Body of pancreas (tissue), 4 donors: ENCODE measurements around the gene ITPK1. TPM values are rescaled to one million over a fixed set of nuclear protein-coding genes. Genes with fewer than 3 reads are reported as not detected.
A peak's percentile ranks its signal among the peaks of the same experiment; 100 is the strongest.

Experiments
- ATAC-seq: fragments of 150-250 bp; one replicate; pipeline ENCODE4 v1.9.1; 2016
- DNase-seq, 4 donors: peaks; one replicate each; pipeline ENCODE4 v3.0.0-alpha.2; 2019
- H3K27ac ChIP-seq, 4 donors: fragments of 200-600 bp; sonication (generic); 1 replicate in 3 of 4; 2 replicates in 1 of 4; pipeline versions ENCODE4 v1.5.1 to v1.6.1; 2016 to 2019; ENCODE audit warnings: mild to moderate bottlenecking in 1 of 4, mixed read lengths in 1 of 4, moderate library complexity in 1 of 4
- H3K27me3 ChIP-seq, 2 donors: fragments of 200-600 bp; sonication (generic); one replicate each; pipeline ENCODE4 v1.6.0; 2016; ENCODE audit warnings: mild to moderate bottlenecking in 1 of 2
- H3K36me3 ChIP-seq, 2 donors: fragments of 200-600 bp; sonication (generic); replicated peaks in 1 of 2; 2 replicates each; pipeline ENCODE4 v1.5.1; 2016; ENCODE audit warnings: low read depth in 2 of 2; ENCODE audit not compliant: insufficient read depth in 1 of 2
- H3K4me1 ChIP-seq: fragments of 200-600 bp; sonication (generic); one replicate; pipeline ENCODE4 v1.6.0; 2016
- H3K4me3 ChIP-seq, 2 donors: fragments of 200-600 bp; sonication (generic); 1 replicate in 1 of 2; 2 replicates in 1 of 2; pipeline ENCODE4 v1.5.1; 2016 to 2019
- H3K9me3 ChIP-seq, 3 donors: fragments of 200-600 bp; sonication (generic); 1 replicate in 2 of 3; 2 replicates in 1 of 3; pipeline ENCODE4 v1.5.1; 2016
- CTCF ChIP-seq, 7 experiments: fragments of 450-650 bp in 4 of 7; fragments of 200-600 bp in 3 of 7; sonication (generic) in 3 of 7; IDR thresholded peaks; one replicate each; pipeline ENCODE4 v1.5.1; 2016 to 2019; ENCODE audit warnings: antibody characterized with exemption in 7 of 7
- POLR2A ChIP-seq, 3 donors: fragments of 450-650 bp; IDR thresholded peaks; one replicate each; pipeline ENCODE4 v1.6.1; 2016; ENCODE audit warnings: antibody characterized with exemption in 3 of 3, mild to moderate bottlenecking in 2 of 3
- WGBS, 2 donors: methylation state at CpG; one replicate each; pipeline ENCODE4 v1.1.5; 2017; 5-methylcytosine and 5-hydroxymethylcytosine counted together
- intact Hi-C: fragments of 100-400 bp; cut with DNase I; formaldehyde crosslinking; loops from one replicate; pipeline ENCODE4 v1.15.1; 2023
- total RNA-seq, 2 donors: library from RNA; depleted of rRNA; stranded (reverse); fragments of >200 nt; gene quantifications; one replicate each; pipeline ENCODE4 v1.1.0, GENCODE V29; 2016

ITPK1 gene
- total RNA-seq, 2 donors from 2014 or later = 30.1 to 32.6 TPM

GRCh38 chr14:92933481-92933880 lies 182.2 kb downstream of the ITPK1 start:
- intact Hi-C loops = no loop called here
- Histone ChIP-seq H3K9me3 (no peaks in the 10 kb centered on the region), H3K36me3 (peaks cover 0 to 1% of the 10 kb centered on the region in 2 donors), H3K4me1 (no peaks in the 10 kb centered on the region), H3K4me3 (no peak overlapping the region), H3K27me3 (no peaks in the 10 kb centered on the region), H3K27ac (no peak overlapping the region)
- ATAC-seq (no peak), DNase-seq (peak in 1 of 4 donors; percentile 6)
- WGBS, 2 donors = 87 to 92% methylated on average over 5 to 8 of the region's 8 CpGs
- TF ChIP-seq CTCF (IDR thresholded peaks at IDR 0.05) (no peak), POLR2A (IDR thresholded peaks at IDR 0.05) (no peak)

GRCh38 chr14:92932448-92933395 lies 183.0 kb downstream of the ITPK1 start:
- DNase-seq (no peak), ATAC-seq (no peak)
- intact Hi-C loops = no loop called here
- H3K9me3 ChIP-seq = no peaks in the 10 kb centered on the region
- H3K4me3 ChIP-seq = no peak overlapping the region
- H3K27me3 ChIP-seq = no peaks in the 10 kb centered on the region
- no peak overlapping the region for H3K27ac ChIP-seq
- TF ChIP-seq POLR2A (IDR thresholded peaks at IDR 0.05) (no peak), CTCF (IDR thresholded peaks at IDR 0.05) (no peak)
- WGBS, 2 donors = 86 to 89% methylated on average over 15 to 35 of the region's 35 CpGs
- H3K4me1 ChIP-seq = no peaks in the 10 kb centered on the region
- peaks cover 0 to 1% of the 10 kb centered on the region in 2 donors for H3K36me3 ChIP-seq

- WGBS, 2 donors = 84 to 87% methylated on average over 18 of the region's 18 CpGs
- ATAC-seq (no peak), DNase-seq (no peak)
- no peaks in the 10 kb centered on the region for H3K27me3 ChIP-seq
- no peak overlapping the region for H3K27ac ChIP-seq
- no peaks in the 10 kb centered on the region for H3K9me3 ChIP-seq
- TF ChIP-seq CTCF (IDR thresholded peaks at IDR 0.05) = no peak
- no peak for TF ChIP-seq POLR2A (IDR thresholded peaks at IDR 0.05)
- H3K36me3 ChIP-seq = no peaks in the 10 kb centered on the region
- intact Hi-C loops = no loop called here
- H3K4me3 ChIP-seq = no peak overlapping the region
- no peaks in the 10 kb centered on the region for H3K4me1 ChIP-seq
These were observed 183.9 kb downstream of the ITPK1 start for GRCh38 chr14:92931681-92932447.

- WGBS, 2 donors = 75 to 80% methylated on average over 8 of the region's 8 CpGs
- Histone ChIP-seq H3K27ac (no peak overlapping the region), H3K36me3 (no peaks in the 10 kb centered on the region), H3K4me3 (no peak overlapping the region), H3K27me3 (no peaks in the 10 kb centered on the region), H3K4me1 (no peaks in the 10 kb centered on the region), H3K9me3 (no peaks in the 10 kb centered on the region)
- DNase-seq (no peak), ATAC-seq (no peak)
- intact Hi-C loops = no loop called here
- TF ChIP-seq CTCF (IDR thresholded peaks at IDR 0.05) (no peak), POLR2A (IDR thresholded peaks at IDR 0.05) (no peak)
These were observed 184.8 kb downstream of the ITPK1 start for GRCh38 chr14:92930737-92931602.
